Nephron progenitor cell (in vitro differentiated cells): Measurements from ENCODE around the gene MYCBP.

Source experiments
- DNase-seq: peaks from one replicate; pipeline ENCODE4 v3.0.0; 2021
- H3K27ac Mint-ChIP-seq: 2 replicates; pipeline ENCODE4 v1.8.0; 2021; ENCODE audit warnings: mild to moderate bottlenecking, moderate library complexity, mixed read lengths
- H3K27me3 Mint-ChIP-seq: 2 replicates; pipeline ENCODE4 v1.8.0; 2021; ENCODE audit warnings: mild to moderate bottlenecking, low read depth, mixed read lengths; ENCODE audit not compliant: poor library complexity
- H3K36me3 Mint-ChIP-seq: 2 replicates; pipeline ENCODE4 v1.8.0; 2021; ENCODE audit warnings: low read depth, mixed read lengths
- H3K4me1 Mint-ChIP-seq: 2 replicates; pipeline ENCODE4 v1.8.0; 2021; ENCODE audit warnings: mixed read lengths
- H3K4me3 Mint-ChIP-seq: 2 replicates; pipeline ENCODE4 v1.8.0; 2021; ENCODE audit warnings: mild to moderate bottlenecking, moderate library complexity, mixed read lengths
- H3K9me3 Mint-ChIP-seq: 2 replicates; pipeline ENCODE4 v1.8.0; 2021; ENCODE audit warnings: mild to moderate bottlenecking, moderate library complexity, mixed read lengths
- CTCF ChIP-seq: fragments of 200-600 bp; sonication (generic); IDR thresholded peaks from 2 replicates; pipeline ENCODE4 v1.5.0; 2021; ENCODE audit warnings: antibody characterized with exemption

MYCBP gene

GRCh38 chr1:38860454-38860795 is 12.7 kb downstream of the MYCBP start:
- Mint-ChIP-seq H3K9me3 (no peaks in the 10 kb centered on the region), H3K36me3 (peaks cover 8% of the 10 kb centered on the region), H3K4me1 (peaks cover 39% of the 10 kb centered on the region), H3K4me3 (peak overlapping the region; percentile 93), H3K27ac (peak overlapping the region; percentile 40), H3K27me3 (no peaks in the 10 kb centered on the region)
- TF ChIP-seq CTCF: no peak
- no peak for DNase-seq

DNA sequence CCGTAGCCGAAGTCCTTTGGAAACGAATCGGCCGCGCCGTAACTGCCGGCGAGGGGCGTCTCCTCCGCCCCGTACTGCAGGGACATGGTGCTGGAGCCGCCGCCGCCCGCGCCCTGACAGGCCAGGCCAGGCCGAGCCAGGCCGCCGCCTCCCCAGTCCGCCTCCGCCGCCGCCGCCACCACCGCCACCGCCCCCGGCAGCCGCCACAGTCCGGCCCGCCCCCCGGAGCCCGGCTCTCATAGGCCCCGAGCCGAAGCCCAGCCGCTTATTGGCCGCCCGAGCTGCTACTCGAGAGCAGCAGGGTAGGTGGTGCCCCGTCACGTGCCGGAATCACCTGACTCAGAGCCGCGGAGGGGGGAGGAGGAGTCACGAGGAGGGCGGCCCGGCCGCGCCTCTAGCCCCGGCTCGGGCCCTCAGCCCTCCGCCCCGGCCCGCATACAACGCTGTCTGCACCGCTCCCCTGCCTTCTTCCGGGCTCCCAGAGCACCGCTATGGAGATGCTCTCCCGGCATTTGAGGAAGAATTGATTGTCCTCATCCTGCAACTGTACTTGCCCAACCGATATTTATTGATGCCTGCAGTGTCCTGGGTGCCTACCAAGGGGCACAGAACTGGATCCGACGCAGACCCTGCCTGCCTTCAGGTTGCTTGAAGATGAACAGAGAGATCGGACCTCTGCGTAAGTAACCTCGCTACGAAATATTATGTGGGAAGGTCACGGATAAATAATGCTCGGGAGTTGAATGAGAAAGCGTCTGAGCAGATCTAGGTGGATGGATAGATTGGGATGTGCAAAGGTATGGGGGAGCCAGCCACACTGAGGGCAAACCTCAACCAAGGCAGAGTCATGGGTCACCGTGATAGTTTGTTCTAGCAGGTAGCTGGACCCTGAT is 13.3 kb downstream of the MYCBP start, which contains the start of gene RRAGC:
RRAGC (minus strand) TSS at position 212 of the 893 bp plus-strand sequence; CDS start at position 86, 126 bp downstream.
- H3K4me1 Mint-ChIP-seq: peaks cover 39% of the 10 kb centered on the region
- H3K4me3 Mint-ChIP-seq: peak within 1 kb of the TSS; percentile 93

DNA sequence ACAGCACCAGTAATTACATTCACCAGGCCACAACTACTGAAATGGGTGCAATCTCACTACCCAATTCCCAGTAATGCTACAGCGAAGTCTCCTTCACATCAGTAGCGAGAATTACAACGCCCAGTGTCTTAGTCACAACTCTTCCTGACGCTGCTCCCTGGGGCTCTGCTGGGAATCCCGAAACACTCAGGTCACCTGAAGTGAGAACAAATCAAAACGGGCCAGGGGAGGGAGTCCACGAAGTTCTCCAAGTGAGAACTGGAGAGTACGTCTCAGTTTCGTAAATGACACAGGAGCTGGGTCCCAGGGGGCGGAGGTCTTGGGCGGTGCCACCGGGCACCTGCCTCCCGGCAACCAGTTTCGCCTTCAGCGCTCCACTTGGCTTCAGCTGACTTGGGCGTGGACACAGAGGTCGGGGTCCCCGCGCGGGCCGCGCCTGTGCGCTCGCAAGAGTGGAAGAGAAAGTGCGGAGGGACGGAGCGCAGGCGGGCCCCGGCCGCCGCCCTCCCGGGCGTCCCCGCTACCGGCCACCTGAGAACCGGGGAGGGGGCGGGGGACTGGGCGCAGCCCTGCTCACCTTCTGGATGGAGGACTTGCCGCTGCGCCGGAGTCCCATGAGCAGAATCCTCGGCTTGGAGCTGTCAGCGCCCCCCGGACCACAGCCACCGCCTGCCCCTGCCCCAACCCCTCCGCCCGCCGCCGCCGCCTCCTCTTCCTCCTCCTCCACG is 14.2 kb downstream of the MYCBP start:
- H3K27ac Mint-ChIP-seq: peak overlapping the region; percentile 57
- peaks cover 20% of the 10 kb centered on the region for H3K36me3 Mint-ChIP-seq
- H3K27me3 Mint-ChIP-seq: no peaks in the 10 kb centered on the region
- no peaks in the 10 kb centered on the region for H3K9me3 Mint-ChIP-seq
- peak overlapping the region; percentile 93 for H3K4me3 Mint-ChIP-seq
- TF ChIP-seq CTCF: no peak
- no peak for DNase-seq
- H3K4me1 Mint-ChIP-seq: peaks cover 39% of the 10 kb centered on the region

More for the DNA sequence above, 13.3 kb downstream of the MYCBP start, which contains the start of gene RRAGC:
- Mint-ChIP-seq H3K9me3 (no peaks in the 10 kb centered on the region), H3K27ac (peak within 1 kb of the TSS; percentile 57), H3K27me3 (no peaks in the 10 kb centered on the region), H3K36me3 (peaks cover 14% of the 10 kb centered on the region)
- peak; percentile 99 for DNase-seq
- TF ChIP-seq CTCF: no peak

- no peak for TF ChIP-seq CTCF
- Mint-ChIP-seq H3K36me3 (peaks cover 49% of the 10 kb centered on the region), H3K4me3 (no peak overlapping the region), H3K4me1 (peaks cover 9% of the 10 kb centered on the region), H3K27me3 (no peaks in the 10 kb centered on the region), H3K9me3 (no peaks in the 10 kb centered on the region), H3K27ac (peak overlapping the region; percentile 34)
- no peak for DNase-seq
These were observed 20.4 kb downstream of the MYCBP start for GRCh38 chr1:38852780-38853179.

GRCh38 chr1:38848071-38848470 is 25.1 kb downstream of the MYCBP start:
- H3K27ac Mint-ChIP-seq: peak overlapping the region; percentile 50
- no peak for TF ChIP-seq CTCF
- H3K36me3 Mint-ChIP-seq: peaks cover 64% of the 10 kb centered on the region
- H3K27me3 Mint-ChIP-seq: no peaks in the 10 kb centered on the region
- no peaks in the 10 kb centered on the region for H3K4me1 Mint-ChIP-seq
- no peaks in the 10 kb centered on the region for H3K9me3 Mint-ChIP-seq
- no peak for DNase-seq
- H3K4me3 Mint-ChIP-seq: no peak overlapping the region
